Fibroblast of villous mesenchyme (primary cell): Measurements from ENCODE around the gene HRH2. TPM values are rescaled to one million over a fixed set of nuclear protein-coding genes. Genes with fewer than 3 reads are reported as not detected.

Experiments
- DNase-seq: peaks from one replicate; pipeline ENCODE4 v3.0.0-alpha.2; 2010; ENCODE audit warnings: low read depth
- H3K4me3 ChIP-seq: 2 replicates; pipeline ENCODE4 v1.5.1; 2011; ENCODE audit warnings: low read depth, mild to moderate bottlenecking, low read length
- total RNA-seq: library from RNA; depleted of rRNA; stranded (reverse); fragments of >200 nt; gene quantifications from 2 replicates; pipeline ENCODE4 v1.2.3, GENCODE V29; 2012
- TF ChIP-seq, protein P1 (sequence below): IDR thresholded peaks from 2 replicates; pipeline ENCODE4 v1.5.1; 2012; ENCODE audit warnings: low read depth, mild to moderate bottlenecking, low read length; ENCODE audit not compliant: insufficient read depth

HRH2 gene
- total RNA-seq, 1 donor: not detected

DNA sequence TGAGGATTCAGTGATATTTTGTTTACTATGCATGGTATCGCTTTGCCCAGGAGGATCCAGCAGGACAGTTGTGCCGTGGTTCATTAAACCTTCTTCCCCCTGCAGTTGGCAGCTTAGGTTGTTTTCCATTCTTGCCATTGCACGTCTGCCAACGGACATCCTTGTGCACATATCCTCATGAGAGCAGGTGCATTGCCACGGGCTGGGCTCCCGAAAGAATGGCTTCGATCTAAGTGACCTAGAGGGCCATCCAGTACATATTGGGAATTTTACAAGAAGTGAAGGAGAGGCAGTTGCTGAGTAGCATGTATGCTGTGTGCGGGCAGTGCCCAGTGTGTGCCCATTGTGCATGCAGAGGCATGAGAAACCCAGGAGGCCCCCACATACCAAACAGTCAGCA, 22.1 kb downstream of the HRH2 start:
- DNase-seq: no peak
- H3K4me3 ChIP-seq: no peak overlapping the region
- TF ChIP-seq, protein P1, sequence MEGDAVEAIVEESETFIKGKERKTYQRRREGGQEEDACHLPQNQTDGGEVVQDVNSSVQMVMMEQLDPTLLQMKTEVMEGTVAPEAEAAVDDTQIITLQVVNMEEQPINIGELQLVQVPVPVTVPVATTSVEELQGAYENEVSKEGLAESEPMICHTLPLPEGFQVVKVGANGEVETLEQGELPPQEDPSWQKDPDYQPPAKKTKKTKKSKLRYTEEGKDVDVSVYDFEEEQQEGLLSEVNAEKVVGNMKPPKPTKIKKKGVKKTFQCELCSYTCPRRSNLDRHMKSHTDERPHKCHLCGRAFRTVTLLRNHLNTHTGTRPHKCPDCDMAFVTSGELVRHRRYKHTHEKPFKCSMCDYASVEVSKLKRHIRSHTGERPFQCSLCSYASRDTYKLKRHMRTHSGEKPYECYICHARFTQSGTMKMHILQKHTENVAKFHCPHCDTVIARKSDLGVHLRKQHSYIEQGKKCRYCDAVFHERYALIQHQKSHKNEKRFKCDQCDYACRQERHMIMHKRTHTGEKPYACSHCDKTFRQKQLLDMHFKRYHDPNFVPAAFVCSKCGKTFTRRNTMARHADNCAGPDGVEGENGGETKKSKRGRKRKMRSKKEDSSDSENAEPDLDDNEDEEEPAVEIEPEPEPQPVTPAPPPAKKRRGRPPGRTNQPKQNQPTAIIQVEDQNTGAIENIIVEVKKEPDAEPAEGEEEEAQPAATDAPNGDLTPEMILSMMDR: no peak

DNA sequence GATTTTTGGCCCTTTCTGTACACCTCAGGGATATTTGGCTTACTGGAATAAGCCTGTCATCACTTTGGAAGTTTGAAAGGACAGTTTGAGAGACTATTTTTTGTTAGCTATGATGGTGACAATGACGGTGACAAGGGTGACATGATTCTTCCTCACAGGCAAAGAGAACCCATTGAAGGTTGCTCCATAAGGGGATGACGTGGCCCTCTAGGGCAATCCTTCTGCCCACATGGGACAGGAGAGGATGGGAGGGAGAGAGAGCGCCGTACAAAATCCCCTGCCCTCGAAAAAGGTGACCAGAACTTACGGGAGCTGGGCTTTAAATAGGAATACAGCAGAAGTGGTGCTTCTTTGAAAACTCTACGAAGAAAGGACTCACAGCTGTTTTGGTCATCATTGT, 22.6 kb downstream of the HRH2 start:
- no peak overlapping the region for H3K4me3 ChIP-seq
- no peak for DNase-seq
- TF ChIP-seq, protein P1: no peak

DNA sequence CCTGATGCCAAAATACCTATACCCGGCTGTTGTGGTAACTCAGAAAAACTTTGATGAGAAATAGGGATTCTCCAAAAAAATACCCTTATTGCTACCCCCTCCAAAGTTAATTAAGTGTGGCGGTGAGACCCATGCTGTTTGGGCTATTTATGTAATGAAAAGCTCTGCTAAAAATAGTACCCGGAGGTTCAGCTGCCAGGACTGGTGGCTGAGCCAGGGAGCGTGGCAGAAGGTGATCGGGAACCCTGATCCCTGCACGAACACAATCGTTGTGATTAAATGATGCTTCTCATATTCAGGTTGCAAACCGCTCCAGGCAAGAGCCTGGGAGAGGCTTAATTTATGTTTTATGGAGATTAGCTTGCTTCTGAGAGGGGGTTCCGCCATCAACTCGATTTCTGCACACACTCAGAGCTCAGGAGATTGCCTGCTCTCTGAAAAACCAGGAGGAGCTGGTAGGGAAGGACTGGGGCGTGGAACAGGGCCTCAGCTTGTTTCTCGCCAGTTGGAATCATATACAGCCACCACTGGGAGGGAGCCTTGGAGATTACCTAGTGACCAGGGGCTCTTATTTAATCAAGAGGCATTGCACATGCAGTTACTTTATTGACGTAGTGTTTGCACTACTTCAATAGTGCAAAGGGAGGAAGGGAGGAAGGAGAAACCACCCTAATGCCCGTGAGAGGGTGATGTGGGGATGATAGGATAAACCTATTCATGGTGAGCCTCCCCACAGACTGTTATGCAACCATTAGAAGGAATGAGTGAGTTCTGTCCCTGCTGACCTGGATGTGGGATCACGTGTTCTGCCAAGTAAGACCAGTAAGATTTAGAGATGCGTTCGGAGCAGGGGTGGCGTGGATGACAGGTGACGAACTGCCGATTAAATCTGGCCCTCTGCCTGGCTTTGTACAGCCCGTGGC, 23.4 kb downstream of the HRH2 start:
- TF ChIP-seq, protein P1: no peak
- DNase-seq: no peak
- H3K4me3 ChIP-seq: no peak overlapping the region

DNA sequence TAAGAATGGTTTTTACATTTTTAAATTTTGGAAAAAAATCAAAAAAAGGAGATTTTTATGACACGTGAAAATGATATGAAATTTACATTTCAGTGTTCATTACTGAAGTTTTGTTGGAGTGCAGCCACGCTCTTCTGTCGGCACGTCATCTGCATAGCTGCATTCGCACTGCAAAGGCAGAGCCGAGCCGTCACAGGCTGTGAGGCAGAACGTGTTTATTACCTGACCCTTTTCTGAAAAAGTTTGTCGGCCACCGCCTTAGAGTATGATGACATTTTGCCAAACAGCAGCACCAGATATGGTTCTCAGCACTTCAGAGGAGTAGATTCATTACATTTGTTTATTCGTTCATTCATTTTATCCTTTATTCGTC, 24.1 kb downstream of the HRH2 start:
- H3K4me3 ChIP-seq: no peak overlapping the region
- DNase-seq: no peak
- TF ChIP-seq, protein P1: no peak

DNA sequence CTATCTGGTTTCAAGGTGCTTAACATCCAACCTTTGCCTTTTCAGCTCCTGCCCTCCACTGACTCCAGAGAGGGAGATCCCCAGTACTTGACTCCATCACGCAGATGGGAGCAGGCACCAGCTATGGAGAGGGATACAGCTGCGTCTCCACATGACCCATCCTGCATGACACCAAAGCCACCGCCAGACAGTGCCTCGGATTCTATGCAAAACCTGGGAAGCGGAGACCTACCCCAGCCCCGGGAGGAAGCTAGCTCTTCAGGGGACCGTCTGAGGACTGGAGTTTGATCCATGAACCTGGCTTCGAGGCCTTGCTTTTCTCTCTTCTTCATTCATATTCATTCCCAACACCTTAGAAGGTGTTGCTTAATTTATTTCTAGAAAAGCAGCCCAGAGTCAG, 24.8 kb downstream of the HRH2 start:
- DNase-seq: no peak
- TF ChIP-seq, protein P1: no peak
- H3K4me3 ChIP-seq: no peak overlapping the region

DNA sequence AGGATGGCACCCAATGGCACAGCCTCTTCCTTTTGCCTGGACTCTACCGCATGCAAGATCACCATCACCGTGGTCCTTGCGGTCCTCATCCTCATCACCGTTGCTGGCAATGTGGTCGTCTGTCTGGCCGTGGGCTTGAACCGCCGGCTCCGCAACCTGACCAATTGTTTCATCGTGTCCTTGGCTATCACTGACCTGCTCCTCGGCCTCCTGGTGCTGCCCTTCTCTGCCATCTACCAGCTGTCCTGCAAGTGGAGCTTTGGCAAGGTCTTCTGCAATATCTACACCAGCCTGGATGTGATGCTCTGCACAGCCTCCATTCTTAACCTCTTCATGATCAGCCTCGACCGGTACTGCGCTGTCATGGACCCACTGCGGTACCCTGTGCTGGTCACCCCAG, 25.4 kb downstream of the HRH2 start:
- TF ChIP-seq, protein P1: no peak
- H3K4me3 ChIP-seq: no peak overlapping the region
- no peak for DNase-seq
